Pancreas (tissue), 10 donors: ENCODE results near the gene IRF9. TPM values are rescaled to one million over a fixed set of nuclear protein-coding genes. Genes with fewer than 3 reads are reported as not detected.

Source experiments
- ATAC-seq, 4 donors: fragments of 200-7000 bp; cut with Tn5 transposase; one replicate each; pipeline versions ENCODE4 v1.8.0 to v1.9.1; 2020; ENCODE audit warnings: mild to moderate bottlenecking in 4 of 4, moderate library complexity in 4 of 4
- DNase-seq, 6 donors: peaks; one replicate each; pipeline ENCODE4 v3.0.0-alpha.2; 2020
- FAIRE-seq: peaks from 2 replicates; lab custom pipeline; 2012; peaks lifted over from hg19 to GRCh38; lab: Jason Lieb, UNC
- H3K27ac ChIP-seq, 4 donors: fragments of 200-600 bp; sonication (generic); 1 replicate in 3 of 4; 2 replicates in 1 of 4; pipeline versions ENCODE4 v1.5.0 to v1.8.0; 2020
- H3K27me3 ChIP-seq, 4 donors: fragments of 200-600 bp; one replicate each; pipeline ENCODE4 v1.8.0; 2021
- H3K36me3 ChIP-seq, 3 donors: fragments of 200-600 bp; sonication (generic) in 1 of 3; one replicate each; pipeline versions ENCODE4 v1.5.0 to v1.8.0; 2020 to 2021
- H3K4me1 ChIP-seq, 3 donors: fragments of 200-600 bp; one replicate each; pipeline ENCODE4 v1.8.0; 2021
- H3K4me3 ChIP-seq, 4 donors: fragments of 200-600 bp; sonication (generic) in 2 of 4; one replicate each; pipeline versions ENCODE4 v1.5.0 to v1.8.0; 2020 to 2021
- H3K9me3 ChIP-seq, 4 donors: fragments of 200-600 bp; one replicate each; pipeline ENCODE4 v1.8.0; 2021
- CTCF ChIP-seq, 4 donors: fragments of 200-600 bp; sonication (generic) in 3 of 4; IDR thresholded peaks; one replicate each; pipeline versions ENCODE4 v1.5.0 to v1.8.0; 2021; ENCODE audit warnings: antibody characterized with exemption in 4 of 4
- WGBS, 2 donors: extraction: QIAGEN DNeasy Blood & Tissue Kit; methylation state at CpG; one replicate each; pipeline ENCODE4 v1.1.7; 2013; 5-methylcytosine and 5-hydroxymethylcytosine counted together
- intact Hi-C, 3 donors: fragments of 100-400 bp; cut with DNase I; formaldehyde crosslinking; loops; one replicate each; pipeline versions ENCODE4 v1.11.1 to v1.14.2; 2022
- polyA plus RNA-seq, 2 donors: library from polyadenylated mRNA; stranded (reverse); fragments of 200-250 nt; gene quantifications; one replicate each; pipeline ENCODE4 v1.2.3, GENCODE V29; 2013
- total RNA-seq, 6 donors: library from RNA; stranded (reverse); fragmentation: NEBNext Ultra II Directional in 4 of 6; extraction: Animal tissue kit (Norgen Biotek cat#: 25700) in 4 of 6; gene quantifications; one replicate each; pipeline versions ENCODE4 v1.2.1 to v1.2.4, GENCODE V29; 2021 to 2023
- donor health status: healthy with polysubstance abuse.
- donor health status: DM: no; HTN: no; CAD: no; lungs with moderate emphysema.
- donor health status: DM: no; HTN: no; CAD: no.
- donor health status: control.
- donor health status: control.
- donor health status: Bipolar disorder and iron deficiency.
- donor health status: DM: yes; HTN: yes; CAD: no.
- donor health status: DM: no; HTN: no; CAD: no.
- donor health status: DM: no; HTN: no; CAD: no.
- donor health status: DM: yes; HTN: yes; CAD: no.

IRF9 gene
- total and polyA plus RNA-seq, 8 donors = 20.3 to 60.8 (median 37.3) TPM

GRCh38 chr14:24132976-24133375 is 28.1 kb upstream of the IRF9 start:
- H3K4me3 ChIP-seq = no peak overlapping the region
- no peak for ATAC-seq
- H3K36me3 ChIP-seq = peaks cover 0 to 6% (median under 1%) of the 10 kb centered on the region in 3 donors
- no peak for FAIRE-seq
- intact Hi-C loops = no loop called here
- H3K27ac ChIP-seq = peak overlapping the region in 2 of 4 donors; percentile 24 to 78
- H3K4me1 ChIP-seq = peaks cover 27 to 31% (median 29%) of the 10 kb centered on the region in 3 donors
- DNase-seq = no peak
- TF ChIP-seq CTCF (IDR thresholded peaks at IDR 0.05) = no peak
- no peaks in the 10 kb centered on the region for H3K27me3 ChIP-seq
- WGBS, 2 donors = 96 to 98% methylated on average over 2 of the region's 2 CpGs
- no peaks in the 10 kb centered on the region for H3K9me3 ChIP-seq

GRCh38 chr14:24133735-24134134 is 27.3 kb upstream of the IRF9 start:
- no peak for FAIRE-seq
- no peak for DNase-seq
- H3K4me3 ChIP-seq = no peak overlapping the region
- peaks cover 0 to 13% (median 7%) of the 10 kb centered on the region in 3 donors for H3K36me3 ChIP-seq
- TF ChIP-seq CTCF (IDR thresholded peaks at IDR 0.05) = no peak
- no peak overlapping the region for H3K27ac ChIP-seq
- intact Hi-C loops = no loop called here
- 80 to 96% methylated on average over 1 of the region's 1 CpG for WGBS, 2 donors
- peaks cover 27 to 31% (median 29%) of the 10 kb centered on the region in 3 donors for H3K4me1 ChIP-seq
- H3K9me3 ChIP-seq = no peaks in the 10 kb centered on the region
- no peaks in the 10 kb centered on the region for H3K27me3 ChIP-seq
- ATAC-seq = no peak

- peak in 1 of 4 donors; percentile 11 for ATAC-seq
- Histone ChIP-seq H3K4me1 (peaks cover 25 to 45% (median 35%) of the 10 kb centered on the region in 3 donors), H3K4me3 (peak overlapping the region; percentile 90 to 96 (median 93)), H3K9me3 (no peaks in the 10 kb centered on the region), H3K36me3 (peaks cover 0 to 20% (median 7%) of the 10 kb centered on the region in 3 donors), H3K27ac (peak overlapping the region; percentile 70 to 95 (median 82)), H3K27me3 (no peaks in the 10 kb centered on the region)
- TF ChIP-seq CTCF (IDR thresholded peaks at IDR 0.05) = no peak
- 1% methylated on average over 9 of the region's 9 CpGs for WGBS, 2 donors
- DNase-seq = no peak
- intact Hi-C loops = no loop called here
- FAIRE-seq = no peak
Observed at GRCh38 chr14:24135584-24135833, 25.6 kb upstream of the IRF9 start.

- no peak for FAIRE-seq
- TF ChIP-seq CTCF (IDR thresholded peaks at IDR 0.05) = no peak
Observed at GRCh38 chr14:24135834-24136683, 25.0 kb upstream of the IRF9 start, which contains the start of gene PSME1. PSME1 (plus strand) TSS chr14:24136194; CDS start chr14:24136263, 69 bp downstream.

More at GRCh38 chr14:24135834-24136683, 25.0 kb upstream of the IRF9 start, which contains the start of gene PSME1:
- intact Hi-C loops = no loop called here
- ATAC-seq (peak; percentile 88 to 95 (median 90)), DNase-seq (peak; percentile 94 to 98 (median 96))
- Histone ChIP-seq H3K4me3 (peak within 1 kb of the TSS; percentile 90 to 96 (median 93)), H3K36me3 (peaks cover 0 to 20% (median 7%) of the 10 kb centered on the region in 3 donors), H3K4me1 (peaks cover 21 to 39% (median 30%) of the 10 kb centered on the region in 3 donors), H3K27ac (peak within 1 kb of the TSS; percentile 70 to 95 (median 82)), H3K9me3 (no peaks in the 10 kb centered on the region), H3K27me3 (no peaks in the 10 kb centered on the region)
- 0% methylated on average over 48 to 73 of the region's 75 CpGs for WGBS, 2 donors
